ENCODE data around the gene CCL20.

Gene CCL20

DNA sequence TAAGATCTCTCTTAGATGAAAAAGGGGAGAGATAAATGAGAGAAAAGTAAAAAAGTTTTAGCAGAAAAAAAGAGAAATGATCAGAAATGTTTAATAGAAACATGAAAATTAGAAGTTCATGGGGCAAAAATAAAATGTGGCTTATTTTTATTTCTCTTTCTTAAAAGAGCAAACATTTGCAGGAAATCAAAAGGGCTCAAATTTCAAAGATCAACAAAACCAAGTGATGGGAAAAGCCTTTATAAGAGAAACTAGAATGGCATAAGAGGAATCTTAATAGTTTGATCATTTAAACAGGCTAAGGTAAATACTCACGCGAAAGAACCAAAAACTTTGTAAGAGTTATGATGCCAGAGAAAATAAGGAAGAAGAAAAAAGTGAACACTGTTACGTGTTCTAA is 34.5 kb downstream of the CCL20 start:
- Histone ChIP-seq H3K27me3 (no peaks in the 10 kb centered on the region), H3K9me3 (no peaks in the 10 kb centered on the region), H3K4me1 (no peaks in the 10 kb centered on the region), H3K4me3 (ENCODE audit: low read depth, low read length) (no peak overlapping the region), H3K36me3 (no peaks in the 10 kb centered on the region)
- TF ChIP-seq, protein P1, sequence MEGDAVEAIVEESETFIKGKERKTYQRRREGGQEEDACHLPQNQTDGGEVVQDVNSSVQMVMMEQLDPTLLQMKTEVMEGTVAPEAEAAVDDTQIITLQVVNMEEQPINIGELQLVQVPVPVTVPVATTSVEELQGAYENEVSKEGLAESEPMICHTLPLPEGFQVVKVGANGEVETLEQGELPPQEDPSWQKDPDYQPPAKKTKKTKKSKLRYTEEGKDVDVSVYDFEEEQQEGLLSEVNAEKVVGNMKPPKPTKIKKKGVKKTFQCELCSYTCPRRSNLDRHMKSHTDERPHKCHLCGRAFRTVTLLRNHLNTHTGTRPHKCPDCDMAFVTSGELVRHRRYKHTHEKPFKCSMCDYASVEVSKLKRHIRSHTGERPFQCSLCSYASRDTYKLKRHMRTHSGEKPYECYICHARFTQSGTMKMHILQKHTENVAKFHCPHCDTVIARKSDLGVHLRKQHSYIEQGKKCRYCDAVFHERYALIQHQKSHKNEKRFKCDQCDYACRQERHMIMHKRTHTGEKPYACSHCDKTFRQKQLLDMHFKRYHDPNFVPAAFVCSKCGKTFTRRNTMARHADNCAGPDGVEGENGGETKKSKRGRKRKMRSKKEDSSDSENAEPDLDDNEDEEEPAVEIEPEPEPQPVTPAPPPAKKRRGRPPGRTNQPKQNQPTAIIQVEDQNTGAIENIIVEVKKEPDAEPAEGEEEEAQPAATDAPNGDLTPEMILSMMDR (IDR thresholded peaks at IDR 0.05; ENCODE audit: low read depth, low read length), result no peak
- DNase-seq, result no peak

DNA sequence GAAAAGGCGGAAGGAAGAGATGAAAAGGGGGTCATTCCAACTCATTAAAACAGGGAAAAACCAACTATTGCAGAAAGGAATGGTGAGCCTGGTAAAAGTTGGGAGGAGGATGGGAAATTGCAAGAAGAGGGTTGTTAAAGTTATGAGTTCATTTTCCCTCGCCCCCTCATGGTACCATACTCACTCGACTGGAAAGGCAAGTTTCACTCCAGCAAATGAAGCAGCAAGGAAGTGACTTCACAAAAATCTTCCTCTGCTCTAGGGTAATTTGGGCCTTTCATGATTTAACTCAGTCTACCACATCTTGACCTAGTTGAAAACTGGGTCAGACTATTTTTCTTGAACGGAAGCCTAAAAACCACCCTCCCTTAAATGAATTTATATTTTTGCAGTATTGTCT is 34.9 kb downstream of the CCL20 start:
- no peaks in the 10 kb centered on the region for H3K9me3 ChIP-seq
- H3K4me3 ChIP-seq (ENCODE audit: low read depth, low read length), result no peak overlapping the region
- no peaks in the 10 kb centered on the region for H3K36me3 ChIP-seq
- DNase-seq, result no peak
- no peaks in the 10 kb centered on the region for H3K27me3 ChIP-seq
- no peaks in the 10 kb centered on the region for H3K4me1 ChIP-seq
- TF ChIP-seq, protein P1 (IDR thresholded peaks at IDR 0.05; ENCODE audit: low read depth, low read length), result no peak

- no peak for DNase-seq
- no peaks in the 10 kb centered on the region for H3K4me1 ChIP-seq
- no peaks in the 10 kb centered on the region for H3K27me3 ChIP-seq
- TF ChIP-seq, protein P1 (IDR thresholded peaks at IDR 0.05; ENCODE audit: low read depth, low read length), result no peak
- no peaks in the 10 kb centered on the region for H3K36me3 ChIP-seq
- H3K9me3 ChIP-seq, result no peaks in the 10 kb centered on the region
- H3K4me3 ChIP-seq (ENCODE audit: low read depth, low read length), result no peak overlapping the region
Measured at GRCh38 chr2:227849906-227850305, 36.3 kb downstream of the CCL20 start.

DNA sequence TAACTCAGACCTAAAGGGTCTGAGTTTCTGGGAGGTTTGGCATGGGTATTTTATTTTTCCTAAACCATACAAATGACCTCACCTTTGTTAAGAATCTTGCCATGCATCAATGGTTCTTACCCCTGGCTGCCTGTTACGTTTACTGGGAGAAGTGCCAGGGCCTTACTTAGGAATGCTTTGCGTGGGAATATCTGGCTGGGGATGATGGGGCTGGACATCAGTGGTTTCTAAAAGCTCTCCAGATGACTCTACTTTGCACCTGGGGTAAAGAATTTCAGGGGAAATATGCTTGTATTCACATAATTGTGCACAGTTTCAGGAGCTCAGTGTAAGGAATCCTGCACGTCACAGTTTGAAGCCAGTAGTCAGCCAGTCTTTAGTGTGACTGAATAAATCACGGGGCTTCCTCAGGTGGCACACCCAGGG is 39.6 kb downstream of the CCL20 start:
- Histone ChIP-seq H3K4me3 (ENCODE audit: low read depth, low read length) (no peak overlapping the region), H3K9me3 (no peaks in the 10 kb centered on the region), H3K4me1 (no peaks in the 10 kb centered on the region), H3K36me3 (no peaks in the 10 kb centered on the region), H3K27me3 (0 out of 2 replicates have a peak, but pooled peaks cover 2% of the 10 kb centered on the region)
- no peak for DNase-seq
- TF ChIP-seq, protein P1 (IDR thresholded peaks at IDR 0.05; ENCODE audit: low read depth, low read length), result no peak

- Histone ChIP-seq H3K36me3 (no peaks in the 10 kb centered on the region), H3K4me3 (ENCODE audit: low read depth, low read length) (no peak overlapping the region), H3K4me1 (no peaks in the 10 kb centered on the region), H3K27me3 (0 out of 2 replicates have a peak, but pooled peaks cover 2% of the 10 kb centered on the region), H3K9me3 (no peaks in the 10 kb centered on the region)
- DNase-seq, result no peak
- TF ChIP-seq, protein P1 (IDR thresholded peaks at IDR 0.05; ENCODE audit: low read depth, low read length), result no peak
Measured at GRCh38 chr2:227853765-227854271, 40.2 kb downstream of the CCL20 start.

DNA sequence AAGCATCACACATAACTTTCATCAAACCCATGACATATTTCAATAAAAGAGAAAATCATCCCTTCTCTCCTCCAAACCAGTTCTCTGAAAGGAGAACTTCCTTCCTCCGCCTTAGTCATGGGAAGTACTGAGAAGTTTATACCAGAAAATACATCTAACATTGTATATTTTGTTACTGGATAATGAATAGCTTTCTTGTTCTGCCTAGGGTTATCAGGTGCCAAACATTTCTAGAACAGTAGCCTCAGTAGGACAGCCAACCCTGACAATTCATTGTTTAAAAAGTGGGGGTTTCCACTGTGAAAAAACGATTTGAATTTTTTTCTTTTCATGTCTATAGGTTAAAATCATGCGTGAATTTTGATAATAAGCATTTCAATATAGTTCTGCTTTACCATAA is 41.8 kb downstream of the CCL20 start:
- DNase-seq, result no peak
- TF ChIP-seq, protein P1 (IDR thresholded peaks at IDR 0.05; ENCODE audit: low read depth, low read length), result no peak
- no peaks in the 10 kb centered on the region for H3K9me3 ChIP-seq

More for the DNA sequence above, 41.8 kb downstream of the CCL20 start:
- Histone ChIP-seq H3K27me3 (0 out of 2 replicates have a peak, but pooled peaks cover 2% of the 10 kb centered on the region), H3K36me3 (no peaks in the 10 kb centered on the region), H3K4me3 (ENCODE audit: low read depth, low read length) (no peak overlapping the region), H3K4me1 (no peaks in the 10 kb centered on the region)

All from BE2C (cell line).